Large intestine (tissue), 3 donors: ENCODE results near the gene SP100. TPM values are rescaled to one million over a fixed set of nuclear protein-coding genes. Genes with fewer than 3 reads are reported as not detected.
A peak's percentile ranks its signal among the peaks of the same experiment; 100 is the strongest.
"Not testable (repeated sequence)": the region's sequence is repeated elsewhere in the genome, so short reads cannot be mapped to it uniquely, and the experiment has no call there.

Experiments
- DNase-seq, 2 donors: peaks; one replicate each; pipeline versions ENCODE4 v3.0.0 to v3.0.0-alpha.2; 2013
- H3K27ac ChIP-seq: one replicate; pipeline ENCODE4 v1.5.1; 2013; ENCODE audit warnings: low read length
- H3K27me3 ChIP-seq: 2 replicates; pipeline ENCODE4 v1.6.1; 2013; ENCODE audit warnings: low read length; ENCODE audit not compliant: control insufficient read depth, insufficient read depth
- H3K36me3 ChIP-seq: 2 replicates; pipeline ENCODE4 v1.6.1; 2013; ENCODE audit warnings: low read length; ENCODE audit not compliant: control insufficient read depth, insufficient read depth
- H3K4me1 ChIP-seq: one replicate; pipeline ENCODE4 v1.6.1; 2013; ENCODE audit warnings: low read length; ENCODE audit not compliant: control insufficient read depth, insufficient read depth
- H3K4me3 ChIP-seq: one replicate; pipeline ENCODE4 v1.5.1; 2013; ENCODE audit warnings: low read length
- H3K9me3 ChIP-seq: one replicate; pipeline ENCODE4 v1.6.1; 2013; ENCODE audit warnings: mild to moderate bottlenecking, low read depth, low read length, moderate library complexity; ENCODE audit not compliant: control insufficient read depth
- WGBS: methylation state at CpG from one replicate; pipeline ENCODE4 v1.1.5; 2013; ENCODE audit warnings: low lambda C conversion rate; ENCODE audit not compliant: insufficient coverage; 5-methylcytosine and 5-hydroxymethylcytosine counted together
- polyA plus RNA-seq: library from polyadenylated mRNA; unstranded; fragments of 120-200 nt; gene quantifications from one replicate; pipeline ENCODE4 v1.2.1, GENCODE V29; 2013

Gene SP100
- polyA plus RNA-seq, 1 donor: 43.7 TPM

DNA sequence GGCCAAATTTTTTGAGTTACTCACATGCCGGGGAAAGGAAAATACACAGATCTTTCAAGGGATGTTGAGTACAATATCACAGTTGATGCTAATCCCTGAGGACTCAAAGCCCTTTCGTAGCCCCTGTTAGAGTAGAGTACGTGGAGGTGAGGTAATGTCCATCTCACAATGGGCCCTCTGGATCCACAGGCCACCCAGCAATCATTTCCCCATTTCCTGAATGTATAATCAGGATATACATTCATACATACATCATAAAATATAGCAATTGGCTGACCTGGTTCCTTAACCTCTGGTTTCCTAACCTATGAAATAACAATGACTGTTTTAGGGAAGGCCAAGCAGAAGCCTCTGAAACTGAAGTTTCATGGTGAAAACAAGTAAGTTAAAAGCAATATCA, 10.2 kb upstream of the SP100 start:
- peaks cover under 1% of the 10 kb centered on the region for H3K4me1 ChIP-seq
- H3K4me3 ChIP-seq: no peak overlapping the region
- H3K9me3 ChIP-seq: no peaks in the 10 kb centered on the region
- no peak overlapping the region for H3K27ac ChIP-seq
- no CpG with 5 or more reads among the region's 3 CpGs for WGBS
- peaks cover 9% of the 10 kb centered on the region for H3K36me3 ChIP-seq
- no peak for DNase-seq
- no peaks in the 10 kb centered on the region for H3K27me3 ChIP-seq

GRCh38 chr2:230408244-230408842, 7.7 kb upstream of the SP100 start:
- Histone ChIP-seq H3K4me1 (peaks cover 6% of the 10 kb centered on the region), H3K27ac (no peak overlapping the region), H3K4me3 (no peak overlapping the region), H3K36me3 (peaks cover 4% of the 10 kb centered on the region), H3K27me3 (no peaks in the 10 kb centered on the region), H3K9me3 (no peaks in the 10 kb centered on the region)
- DNase-seq: no peak
- 81% methylated on average over 1 of the region's 3 CpGs for WGBS

DNA sequence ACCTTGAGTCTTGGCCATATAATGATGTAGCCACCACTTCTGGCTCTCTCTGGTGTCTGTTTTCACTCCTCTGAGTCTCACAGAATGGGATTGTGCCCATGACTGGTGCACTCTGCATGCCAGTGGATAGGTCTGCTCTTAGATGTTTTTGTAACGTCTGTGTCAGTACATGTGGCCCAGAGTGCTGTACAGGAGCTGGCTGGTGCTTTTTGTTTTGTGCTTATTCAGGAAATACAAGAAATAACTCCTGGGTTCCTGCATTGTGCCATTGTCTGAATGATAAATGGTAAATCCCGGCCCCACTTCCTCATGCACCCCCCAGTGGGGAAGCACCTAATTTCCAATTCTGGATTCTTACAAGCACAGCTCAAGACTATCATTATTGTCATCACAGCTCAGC, 6.7 kb upstream of the SP100 start:
- H3K27ac ChIP-seq, H3K4me1 ChIP-seq: not testable (repeated sequence)

GRCh38 chr2:230410263-230410662, 5.7 kb upstream of the SP100 start:
- Histone ChIP-seq H3K4me3 (no peak overlapping the region), H3K4me1 (peaks cover 6% of the 10 kb centered on the region), H3K27me3 (no peaks in the 10 kb centered on the region), H3K27ac (no peak overlapping the region), H3K36me3 (peaks cover under 1% of the 10 kb centered on the region), H3K9me3 (no peaks in the 10 kb centered on the region)
- no CpG with 5 or more reads among the region's 1 CpG for WGBS
- no peak for DNase-seq

More for the DNA sequence above, 6.7 kb upstream of the SP100 start:
- not testable (repeated sequence) for DNase-seq, H3K36me3 ChIP-seq, H3K4me3 ChIP-seq, H3K27me3 ChIP-seq, H3K9me3 ChIP-seq
- no CpG with 5 or more reads among the region's 2 CpGs for WGBS

DNA sequence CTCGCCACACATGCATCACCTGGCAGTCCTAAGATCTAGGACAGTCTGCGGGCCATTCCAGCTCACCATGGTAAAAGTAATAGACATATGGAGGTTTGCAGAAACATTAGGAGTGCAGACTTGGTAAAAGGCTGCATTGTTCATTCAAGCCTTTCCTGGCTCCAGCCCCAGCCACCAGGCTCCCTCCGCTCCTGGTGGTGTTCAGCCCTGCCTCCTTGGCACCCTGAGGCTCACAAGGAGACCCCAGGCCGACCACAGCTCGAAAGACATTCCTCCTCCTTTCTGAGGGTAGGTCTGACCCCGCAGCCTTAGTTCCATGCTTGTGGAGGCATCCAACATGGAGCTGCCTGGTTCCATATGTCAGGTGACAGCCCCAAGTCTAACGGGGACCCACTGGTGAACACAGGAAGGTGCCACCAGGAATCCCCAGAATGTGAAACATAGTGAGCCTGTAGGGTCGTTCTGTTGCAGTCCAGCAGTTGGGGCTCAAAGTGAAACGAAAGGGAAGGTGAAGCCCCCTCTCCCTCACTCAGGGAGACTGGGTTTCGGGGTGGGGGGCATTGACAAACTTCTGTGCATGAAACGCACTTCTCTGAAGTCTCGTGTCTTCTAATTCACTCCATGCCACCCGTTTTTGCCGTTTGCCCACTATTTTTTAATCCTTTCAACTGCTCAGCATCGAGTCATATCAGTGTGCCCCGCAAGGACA, 5.0 kb upstream of the SP100 start:
- Histone ChIP-seq H3K36me3 (no peaks in the 10 kb centered on the region), H3K4me3 (peak overlapping the region; percentile 72), H3K27me3 (no peaks in the 10 kb centered on the region), H3K9me3 (no peaks in the 10 kb centered on the region), H3K4me1 (peaks cover 12% of the 10 kb centered on the region), H3K27ac (peak overlapping the region; percentile 91)
- no peak for DNase-seq
- no CpG with 5 or more reads among the region's 16 CpGs for WGBS

- Histone ChIP-seq H3K36me3 (no peaks in the 10 kb centered on the region), H3K9me3 (no peaks in the 10 kb centered on the region), H3K4me3 (peak overlapping the region; percentile 72), H3K27me3 (no peaks in the 10 kb centered on the region), H3K27ac (peak overlapping the region; percentile 91), H3K4me1 (peaks cover 12% of the 10 kb centered on the region)
- DNase-seq: peak; percentile 63 to 88
- no CpG with 5 or more reads among the region's 57 CpGs for WGBS
Observed at GRCh38 chr2:230411570-230412370, 4.2 kb upstream of the SP100 start.

DNA sequence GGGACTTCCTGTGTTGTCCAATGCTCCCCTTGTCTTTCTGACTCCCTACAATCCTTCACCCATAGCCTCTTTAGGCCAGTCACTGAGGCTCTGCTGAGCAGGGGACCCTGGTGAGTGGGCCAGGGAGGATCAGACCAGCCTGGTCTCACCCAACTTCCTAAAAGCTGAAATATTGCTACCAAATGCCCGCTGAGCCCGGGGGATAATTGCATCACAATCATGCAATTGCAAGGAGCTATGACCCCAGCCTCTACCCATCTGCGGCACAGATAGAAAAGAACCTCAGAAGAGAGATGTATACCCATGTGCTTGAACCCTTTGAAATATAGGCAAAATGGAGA, 3.7 kb upstream of the SP100 start:
- DNase-seq: no peak
- Histone ChIP-seq H3K9me3 (no peaks in the 10 kb centered on the region), H3K4me1 (peaks cover 12% of the 10 kb centered on the region), H3K36me3 (no peaks in the 10 kb centered on the region), H3K4me3 (peak overlapping the region; percentile 72), H3K27ac (peak overlapping the region; percentile 91), H3K27me3 (no peaks in the 10 kb centered on the region)
- WGBS: no CpG with 5 or more reads among the region's 3 CpGs

DNA sequence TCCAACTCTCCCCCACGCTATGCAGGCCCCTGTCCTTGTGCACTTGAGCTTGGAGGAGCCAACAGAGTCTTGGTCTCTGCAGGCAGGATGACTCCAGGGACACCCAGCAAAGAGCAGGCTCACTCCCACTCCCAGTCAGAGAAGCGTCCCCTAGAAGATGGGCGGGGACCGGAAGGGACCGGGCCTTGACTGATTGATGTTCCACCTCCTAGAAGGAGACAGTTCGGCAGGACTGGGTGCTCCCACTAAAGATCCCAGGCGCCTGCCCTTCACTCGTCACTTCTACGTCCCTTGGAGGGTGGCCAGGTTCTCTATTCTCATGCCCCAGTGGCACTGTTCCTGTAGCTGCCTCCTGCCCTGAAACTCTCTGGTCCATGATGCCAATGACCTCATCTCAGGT, 3.2 kb upstream of the SP100 start:
- Histone ChIP-seq H3K4me1 (peaks cover 12% of the 10 kb centered on the region), H3K27ac (no peak overlapping the region), H3K27me3 (no peaks in the 10 kb centered on the region), H3K9me3 (no peaks in the 10 kb centered on the region), H3K4me3 (no peak overlapping the region), H3K36me3 (no peaks in the 10 kb centered on the region)
- no CpG with 5 or more reads among the region's 9 CpGs for WGBS
- DNase-seq: no peak

- Histone ChIP-seq H3K4me1 (peaks cover 12% of the 10 kb centered on the region), H3K27ac (no peak overlapping the region), H3K27me3 (no peaks in the 10 kb centered on the region), H3K4me3 (no peak overlapping the region), H3K9me3 (no peaks in the 10 kb centered on the region), H3K36me3 (no peaks in the 10 kb centered on the region)
- no peak for DNase-seq
- no CpG with 5 or more reads among the region's 3 CpGs for WGBS
Observed at GRCh38 chr2:230413479-230413878, 2.5 kb upstream of the SP100 start.

- peaks cover 12% of the 10 kb centered on the region for H3K4me1 ChIP-seq
- no CpG with 5 or more reads among the region's 6 CpGs for WGBS
Observed at GRCh38 chr2:230414302-230414701, 1.7 kb upstream of the SP100 start.

More at GRCh38 chr2:230414302-230414701, 1.7 kb upstream of the SP100 start:
- no peak for DNase-seq
- no peaks in the 10 kb centered on the region for H3K9me3 ChIP-seq
- H3K27me3 ChIP-seq: no peaks in the 10 kb centered on the region
- H3K36me3 ChIP-seq: no peaks in the 10 kb centered on the region
- no peak overlapping the region for H3K4me3 ChIP-seq
- no peak overlapping the region for H3K27ac ChIP-seq
